HCT116 (cell line): Measurements from ENCODE around the gene NLRP10. TPM values are rescaled to one million over a fixed set of nuclear protein-coding genes. Genes with fewer than 3 reads are reported as not detected.

Source experiments
- ATAC-seq: fragments of 200-7000 bp; cut with Tn5 transposase; 2 replicates; pipeline ENCODE4 v1.9.1; 2020; ENCODE audit warnings: mild to moderate bottlenecking, moderate library complexity
- BruUV-seq: library from RNA; stranded (reverse); fragments of 400-500 nt; replicated peaks from 2 replicates; lab custom pipeline; 2021; lab: Mats Ljungman, UMichigan
- CTCF ChIA-PET: fragments of 300-600 bp; sonication (Branson Sonifier 250); formaldehyde crosslinking; loops from one replicate; lab custom pipeline; 2021; ENCODE audit warnings: antibody characterized with exemption; lab: Charles Lee
- POLR2A ChIA-PET: fragments of 300-600, 350-600 bp; sonication (Branson Sonifier 250); formaldehyde crosslinking; loops from one replicate; lab custom pipeline; 2021; ENCODE audit warnings: antibody characterized with exemption; lab: Charles Lee
- RAD21 ChIA-PET, 2 experiments: fragments of 300-600 bp; sonication (Branson Sonifier 250); formaldehyde crosslinking; loops; one replicate each; lab custom pipeline; 2023; ENCODE audit warnings: low total read pairs in 2 of 2; ENCODE audit not compliant: uncharacterized antibody in 2 of 2, unreplicated experiment in 2 of 2, low non-redundant PET in 1 of 2; lab: Charles Lee
- DNase-seq: peaks from one replicate; pipeline ENCODE4 v3.0.0-alpha.2; 2010; ENCODE audit warnings: low read depth, low spot score
- H2AFZ ChIP-seq: fragments of 200-600 bp; shearing (Covaris generic), sonication (generic); 2 replicates; pipeline ENCODE4 v1.6.1; 2017; ENCODE audit warnings: low read depth, mixed run types, mixed read lengths, antibody characterized with exemption, low read length; ENCODE audit not compliant: poor library complexity, severe bottlenecking
- H3K27ac ChIP-seq: 2 replicates; pipeline ENCODE4 v1.5.1; 2012; ENCODE audit warnings: low read depth, low read length
- H3K27me3 ChIP-seq: fragments of 200-600 bp; sonication (generic); 2 replicates; pipeline ENCODE4 v1.6.1; 2016; ENCODE audit warnings: mixed run types, low read length, mixed read lengths; ENCODE audit not compliant: insufficient read depth
- H3K36me3 ChIP-seq, 2 experiments: fragments of 200-500 bp in 1 of 2; fragments of 200-600 bp in 1 of 2; sonication (Bioruptor generic) in 1 of 2; sonication (generic) in 1 of 2; 2 replicates each; pipeline versions ENCODE4 v1.5.1 to v1.6.1; 2014 to 2016; ENCODE audit warnings: low read length in 2 of 2, inconsistent platforms in 1 of 2, mixed read lengths in 1 of 2, mixed run types in 1 of 2; ENCODE audit not compliant: insufficient read depth in 2 of 2, control insufficient read depth in 1 of 2
- H3K4me1 ChIP-seq, 2 experiments: fragments of 200-600 bp in 1 of 2; sonication (generic) in 1 of 2; 2 replicates each; pipeline versions ENCODE4 v1.5.1 to v1.6.1; 2012 to 2017; ENCODE audit warnings: low read length in 2 of 2, inconsistent platforms in 1 of 2, mild to moderate bottlenecking in 1 of 2, mixed read lengths in 1 of 2, mixed run types in 1 of 2, moderate library complexity in 1 of 2; ENCODE audit not compliant: insufficient read depth in 2 of 2, control insufficient read depth in 1 of 2
- H3K4me2 ChIP-seq: fragments of 200-600 bp; sonication (generic); 2 replicates; pipeline ENCODE4 v1.6.1; 2017; ENCODE audit warnings: mixed run types, low read length, mixed read lengths
- H3K4me3 ChIP-seq, 2 experiments: fragments of 200-600 bp in 1 of 2; sonication (generic) in 1 of 2; replicated peaks in 1 of 2; 2 replicates each; pipeline ENCODE4 v1.5.1; 2011 to 2016; ENCODE audit warnings: low read length in 2 of 2, control low read depth in 1 of 2, low read depth in 1 of 2, mild to moderate bottlenecking in 1 of 2, mixed read lengths in 1 of 2, mixed run types in 1 of 2
- H3K79me2 ChIP-seq: fragments of 200-600 bp; sonication (generic); 2 replicates; pipeline ENCODE4 v1.6.1; 2017; ENCODE audit warnings: mild to moderate bottlenecking, mixed run types, low read length, moderate library complexity, mixed read lengths; ENCODE audit not compliant: insufficient read depth
- H3K9ac ChIP-seq: fragments of 200-600 bp; sonication (generic); 2 replicates; pipeline ENCODE4 v1.6.1; 2016; ENCODE audit warnings: low read length, mixed read lengths
- H3K9me2 ChIP-seq: fragments of 200-600 bp; sonication (generic), shearing (Covaris generic); 2 replicates; pipeline ENCODE4 v1.6.1; 2017; ENCODE audit warnings: mixed run types, mild to moderate bottlenecking, moderate library complexity; ENCODE audit not compliant: insufficient read depth
- H3K9me3 ChIP-seq, 2 experiments: fragments of 200-500 bp in 1 of 2; fragments of 200-600 bp in 1 of 2; sonication (Bioruptor generic) in 1 of 2; sonication (generic) in 1 of 2; 2 replicates each; pipeline ENCODE4 v1.6.1; 2014 to 2017; ENCODE audit warnings: low read length in 2 of 2, mixed read lengths in 2 of 2, inconsistent platforms in 1 of 2, low read depth in 1 of 2, mild to moderate bottlenecking in 1 of 2, mixed run types in 1 of 2, moderate library complexity in 1 of 2; ENCODE audit not compliant: control insufficient read depth in 1 of 2, insufficient read depth in 1 of 2
- H4K20me1 ChIP-seq: fragments of 200-600 bp; sonication (generic), shearing (Covaris generic); 2 replicates; pipeline ENCODE4 v1.6.1; 2017; ENCODE audit warnings: mixed run types, mild to moderate bottlenecking, moderate library complexity; ENCODE audit not compliant: insufficient read depth
- CBX3 ChIP-seq: IDR thresholded peaks from 2 replicates; pipeline ENCODE4 v1.6.1; 2012; ENCODE audit warnings: low read depth
- ELF1 ChIP-seq: IDR thresholded peaks from 2 replicates; pipeline ENCODE4 v1.6.1; 2012; ENCODE audit warnings: low read depth, borderline replicate concordance
- EZH2 ChIP-seq: fragments of 200-600 bp; sonication (generic); IDR thresholded peaks from 2 replicates; pipeline ENCODE4 v1.6.1; 2017; ENCODE audit warnings: antibody characterized with exemption, mixed run types
- FOSL1 ChIP-seq: IDR thresholded peaks from 2 replicates; pipeline ENCODE4 v1.6.1; 2012; ENCODE audit warnings: low read depth
- TCF7L2 ChIP-seq: IDR thresholded peaks from 2 replicates; pipeline ENCODE4 v1.7.0; 2011; ENCODE audit warnings: borderline replicate concordance, inconsistent platforms; ENCODE audit not compliant: insufficient read depth, insufficient read length; ENCODE audit errors: extremely low read depth
- YY1 ChIP-seq: IDR thresholded peaks from 2 replicates; pipeline ENCODE4 v1.6.1; 2011; ENCODE audit warnings: low read length, low read depth, moderate library complexity, mild to moderate bottlenecking; ENCODE audit not compliant: insufficient replicate concordance; ENCODE audit errors: extremely low read depth
- ZFX ChIP-seq: fragments of 450-650 bp; IDR thresholded peaks from 2 replicates; pipeline ENCODE4 v1.6.1; 2017
- ZNF274 ChIP-seq: fragments of 200-500 bp; sonication (Bioruptor generic); IDR thresholded peaks from 2 replicates; pipeline ENCODE4 v1.6.1; 2014; ENCODE audit warnings: mild to moderate bottlenecking, low read depth, low read length, inconsistent platforms
- intact Hi-C: fragments of 100-400 bp; cut with micrococcal nuclease; formaldehyde crosslinking; loops from 2 replicates; pipeline ENCODE4 v1.10.0; 2022
- total RNA-seq: library from RNA; stranded (reverse); gene quantifications from one replicate; pipeline ENCODE4 v1.2.1, GENCODE V29; 2021; ENCODE audit not compliant: unreplicated experiment
- TF ChIP-seq, protein P1 (sequence below), 3 experiments: fragments of 200-600 bp in 1 of 3; sonication (generic) in 1 of 3; IDR thresholded peaks in 2 of 3; conservative IDR thresholded peaks in 1 of 3; 2 replicates each; pipeline ENCODE4 v1.5.1; 2012 to 2017; ENCODE audit warnings: low read depth in 2 of 3, low read length in 2 of 3, antibody characterized with exemption in 1 of 3, borderline replicate concordance in 1 of 3, control low read depth in 1 of 3, mild to moderate bottlenecking in 1 of 3, mixed read lengths in 1 of 3, mixed run types in 1 of 3, moderate library complexity in 1 of 3; ENCODE audit not compliant: insufficient read depth in 1 of 3

NLRP10 gene
- total RNA-seq, 1 experiment from 2014 or later, result not detected

- Histone ChIP-seq H3K36me3 (no peaks in the 10 kb centered on the region), H3K27ac (no peak overlapping the region), H2AFZ (no peak overlapping the region), H3K4me1 (no peaks in the 10 kb centered on the region), H3K27me3 (peaks cover 37% of the 10 kb centered on the region; the same call in 1 of the 2 replicates), H4K20me1 (no peaks in the 10 kb centered on the region), H3K9ac (no peak overlapping the region), H3K9me3 (no peaks in the 10 kb centered on the region), H3K9me2 (no peaks in the 10 kb centered on the region), H3K79me2 (no peaks in the 10 kb centered on the region), H3K4me2 (no peak overlapping the region), H3K4me3 (no peak overlapping the region)
- ATAC-seq (no peak), DNase-seq (no peak)
- intact Hi-C loops, result no loop called here
- RAD21 ChIA-PET, result no interaction called here
- POLR2A ChIA-PET, result no interaction called here
- CTCF ChIA-PET, result interaction anchor here (0.7 kb wide), 1 partner anchor 76 kb away, joined by 3 read pairs; no protein-coding TSS in a partner anchor
- no peak for TF ChIP-seq EZH2
- no peak for TF ChIP-seq ZFX
- no peak for TF ChIP-seq YY1
- TF ChIP-seq CBX3, result no peak
- no peak for TF ChIP-seq ZNF274
- no peak for TF ChIP-seq TCF7L2
- no peak for TF ChIP-seq ELF1
- no peak for TF ChIP-seq FOSL1
- TF ChIP-seq, protein P1, sequence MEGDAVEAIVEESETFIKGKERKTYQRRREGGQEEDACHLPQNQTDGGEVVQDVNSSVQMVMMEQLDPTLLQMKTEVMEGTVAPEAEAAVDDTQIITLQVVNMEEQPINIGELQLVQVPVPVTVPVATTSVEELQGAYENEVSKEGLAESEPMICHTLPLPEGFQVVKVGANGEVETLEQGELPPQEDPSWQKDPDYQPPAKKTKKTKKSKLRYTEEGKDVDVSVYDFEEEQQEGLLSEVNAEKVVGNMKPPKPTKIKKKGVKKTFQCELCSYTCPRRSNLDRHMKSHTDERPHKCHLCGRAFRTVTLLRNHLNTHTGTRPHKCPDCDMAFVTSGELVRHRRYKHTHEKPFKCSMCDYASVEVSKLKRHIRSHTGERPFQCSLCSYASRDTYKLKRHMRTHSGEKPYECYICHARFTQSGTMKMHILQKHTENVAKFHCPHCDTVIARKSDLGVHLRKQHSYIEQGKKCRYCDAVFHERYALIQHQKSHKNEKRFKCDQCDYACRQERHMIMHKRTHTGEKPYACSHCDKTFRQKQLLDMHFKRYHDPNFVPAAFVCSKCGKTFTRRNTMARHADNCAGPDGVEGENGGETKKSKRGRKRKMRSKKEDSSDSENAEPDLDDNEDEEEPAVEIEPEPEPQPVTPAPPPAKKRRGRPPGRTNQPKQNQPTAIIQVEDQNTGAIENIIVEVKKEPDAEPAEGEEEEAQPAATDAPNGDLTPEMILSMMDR (IDR thresholded peaks at IDR 0.05 in 2 of 3, conservative IDR thresholded peaks at IDR 0.05 in 1 of 3; ENCODE audit: borderline replicate concordance in 1 of 3, insufficient read depth in 1 of 3, low read depth in 2 of 3, low read length in 2 of 3), result no peak
- BruUV-seq, result no TSS peak
Observed at GRCh38 chr11:7968686-7969085, 3.4 kb upstream of the NLRP10 start.
